Stimulated activated CD8-positive, alpha-beta memory T cell treated with anti-CD3 and anti-CD28 coated beads, Interleukin-4, amount 100 ng/mL, for 24 hours (primary cell): ENCODE data around the gene FUT3.

Experiments used
- DNase-seq: peaks from one replicate; pipeline ENCODE4 v3.0.0-alpha.2; 2020; ENCODE audit warnings: low read depth

FUT3 gene

DNA sequence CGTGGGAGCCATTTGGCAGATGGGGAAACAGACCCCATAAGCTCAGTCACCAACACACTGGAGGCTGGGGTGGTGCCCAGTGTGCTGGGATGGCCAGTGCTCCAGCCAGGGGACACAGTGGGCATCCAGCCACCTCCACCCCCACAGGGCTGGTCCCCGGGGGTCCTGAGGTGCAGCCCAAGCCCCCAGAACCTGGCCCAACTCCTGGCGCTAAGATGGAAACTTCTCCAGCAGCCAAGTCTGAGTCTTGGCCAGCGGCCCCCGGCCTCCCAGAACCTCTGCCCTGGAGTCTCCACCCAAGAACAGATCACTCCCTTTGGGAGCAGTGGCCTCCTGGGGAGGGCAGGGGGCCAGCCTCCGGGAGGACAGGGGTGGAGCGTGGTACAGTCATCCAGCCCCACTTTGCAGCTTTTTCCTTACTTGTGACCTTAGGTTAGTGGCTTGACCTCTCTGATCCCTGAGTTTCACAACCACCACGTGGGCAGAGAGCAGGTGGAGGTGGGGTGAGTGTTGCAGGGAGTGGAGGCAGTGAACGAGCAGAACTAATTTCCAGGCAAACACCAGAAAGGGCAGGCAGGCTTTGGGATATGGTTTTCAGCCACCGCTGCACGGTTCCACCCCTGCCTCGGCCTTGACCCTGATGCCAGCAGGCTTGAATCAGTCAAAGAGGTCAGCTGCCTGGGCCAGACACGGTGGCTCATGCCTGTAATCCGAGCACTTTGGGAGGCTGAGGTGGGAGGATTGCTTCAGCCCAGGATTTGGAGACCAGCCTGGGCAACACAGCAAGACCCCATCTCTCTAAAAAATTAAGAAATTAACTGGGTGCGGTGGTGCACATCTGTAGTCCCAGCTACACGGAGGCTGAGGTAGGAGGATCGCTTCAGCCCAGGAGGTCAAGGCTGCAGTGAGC, 50.6 kb downstream of the FUT3 start:
- no peak for DNase-seq

DNA sequence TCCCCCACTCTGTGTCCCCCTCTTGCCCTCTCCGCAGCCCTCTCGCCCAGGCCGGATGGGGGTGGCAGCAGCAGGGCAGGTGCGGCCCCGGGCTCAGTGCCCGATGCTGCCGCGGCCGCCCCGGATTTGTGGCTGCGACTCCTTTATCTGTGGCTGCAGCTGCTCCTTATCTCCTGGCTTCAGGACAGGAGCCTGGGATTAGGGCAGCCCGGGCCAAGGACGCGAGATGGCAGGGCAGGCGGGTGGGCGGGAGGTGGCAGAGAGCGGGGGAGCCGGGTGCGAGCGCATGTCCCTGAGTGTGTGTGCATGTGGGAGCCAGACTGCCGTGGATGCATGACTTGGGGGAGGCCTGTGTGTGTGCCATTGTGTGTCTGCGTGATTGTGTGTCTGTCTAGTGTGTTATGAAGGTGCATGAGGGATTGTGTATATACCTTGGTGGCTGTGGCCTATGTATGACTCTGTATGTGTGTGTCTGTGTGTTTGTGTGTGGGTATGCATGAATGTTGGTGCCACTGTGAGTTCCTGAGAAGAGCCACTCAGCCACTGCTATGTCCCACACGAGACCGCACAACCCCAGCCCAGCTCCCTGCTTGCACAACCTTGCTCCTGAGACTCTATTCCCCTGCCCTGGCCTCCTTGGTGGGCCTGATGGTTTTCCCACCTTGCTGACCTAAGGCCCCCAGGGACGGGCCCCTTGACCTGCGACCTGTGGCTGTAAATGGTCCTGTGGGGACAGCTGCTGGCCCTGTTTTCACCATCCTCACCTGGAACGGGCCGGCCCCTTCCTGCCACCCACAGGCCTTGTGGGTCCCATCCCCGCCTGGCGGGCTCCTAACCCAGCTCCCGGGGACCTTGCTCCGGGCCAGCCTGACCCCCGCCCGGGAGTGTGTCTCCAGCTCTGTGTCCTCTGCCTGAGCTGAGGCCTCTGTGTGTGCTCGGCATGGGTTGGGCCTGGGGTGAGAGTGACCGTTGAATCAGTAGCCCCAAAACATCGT, 51.7 kb downstream of the FUT3 start:
- no peak for DNase-seq

DNA sequence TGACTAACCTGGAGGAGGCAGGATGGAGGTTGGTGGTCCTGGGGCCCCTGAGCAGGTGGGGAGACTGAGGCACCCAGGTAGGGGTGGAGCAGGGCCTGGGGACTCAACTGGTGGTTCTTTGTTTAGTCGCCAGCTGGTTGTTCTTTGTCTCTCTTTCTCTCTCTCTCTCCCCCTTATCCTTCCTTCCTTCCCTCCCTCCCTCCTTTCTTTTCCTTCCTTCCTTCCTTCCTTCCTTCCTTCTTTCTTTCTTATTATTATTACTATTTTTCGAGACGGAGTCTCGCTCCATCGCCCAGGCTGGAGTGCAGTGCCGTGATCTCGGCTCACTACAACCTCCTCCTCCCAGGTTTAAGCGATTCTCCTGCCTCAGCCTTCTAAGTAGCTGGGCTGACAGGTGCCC, 53.0 kb downstream of the FUT3 start:
- DNase-seq = no peak

DNA sequence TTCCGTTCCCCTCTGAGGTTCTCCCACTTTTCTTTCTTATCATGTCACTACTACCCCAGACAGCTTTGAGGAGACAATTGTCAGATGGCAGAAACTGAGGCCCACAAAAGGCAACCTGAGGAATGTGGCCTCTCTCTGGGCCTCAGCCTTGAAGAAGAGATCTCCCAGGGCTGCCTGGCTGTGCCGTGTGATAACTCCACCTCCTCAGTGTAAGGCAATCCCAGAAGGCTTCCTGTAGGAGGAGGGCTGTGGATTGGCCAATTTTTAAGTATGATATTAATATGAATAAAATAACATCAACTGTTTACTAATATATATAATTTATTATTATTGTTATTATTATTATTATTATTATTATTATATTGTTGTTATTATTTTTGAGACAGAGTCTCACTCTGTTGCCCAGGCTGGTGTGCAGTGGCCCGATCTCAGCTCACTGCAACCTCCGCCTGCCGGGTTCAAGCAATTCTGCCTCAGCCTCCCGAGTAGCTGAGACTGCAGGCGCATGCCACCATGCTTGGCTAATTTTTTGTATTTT, 55.8 kb downstream of the FUT3 start:
- DNase-seq = no peak

DNA sequence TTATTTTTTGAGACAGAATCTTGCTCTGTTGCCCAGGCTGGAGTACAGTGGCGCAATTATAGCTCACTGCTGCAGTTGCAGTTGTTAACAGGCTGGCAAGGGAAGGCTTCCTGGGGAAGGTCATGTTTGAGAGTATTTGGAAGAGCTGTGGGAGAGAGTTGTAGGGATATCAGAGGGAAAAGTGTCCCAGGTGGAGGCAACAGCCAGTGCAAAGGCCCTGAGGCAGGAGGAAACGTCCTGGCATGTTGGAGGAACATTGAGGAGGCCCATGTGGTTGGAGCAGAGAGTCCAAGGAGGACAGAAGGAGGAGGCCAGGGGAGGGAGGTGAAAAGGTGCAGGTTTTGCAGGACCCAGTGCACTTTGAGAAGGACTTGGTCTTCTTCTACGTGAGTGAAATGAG, 58.1 kb downstream of the FUT3 start:
- DNase-seq = no peak
